H4 (cell line): ENCODE measurements around the gene CAVIN1. TPM values are rescaled to one million over a fixed set of nuclear protein-coding genes. Genes with fewer than 3 reads are reported as not detected.
A peak's percentile ranks its signal among the peaks of the same experiment; 100 is the strongest.
"Not testable (repeated sequence)": the region's sequence is repeated elsewhere in the genome, so short reads cannot be mapped to it uniquely, and the experiment has no call there.

Experiments used
- DNase-seq: peaks from one replicate; pipeline ENCODE4 v3.0.0-alpha.2; 2015; ENCODE audit warnings: low spot score
- total RNA-seq: library from RNA; depleted of rRNA; stranded (reverse); fragments of >200 nt; shearing (Covaris generic); gene quantifications from 2 replicates; pipeline ENCODE4 v1.2.3, GENCODE V29; 2014; rRNA removed

The CAVIN1 gene, protein sequence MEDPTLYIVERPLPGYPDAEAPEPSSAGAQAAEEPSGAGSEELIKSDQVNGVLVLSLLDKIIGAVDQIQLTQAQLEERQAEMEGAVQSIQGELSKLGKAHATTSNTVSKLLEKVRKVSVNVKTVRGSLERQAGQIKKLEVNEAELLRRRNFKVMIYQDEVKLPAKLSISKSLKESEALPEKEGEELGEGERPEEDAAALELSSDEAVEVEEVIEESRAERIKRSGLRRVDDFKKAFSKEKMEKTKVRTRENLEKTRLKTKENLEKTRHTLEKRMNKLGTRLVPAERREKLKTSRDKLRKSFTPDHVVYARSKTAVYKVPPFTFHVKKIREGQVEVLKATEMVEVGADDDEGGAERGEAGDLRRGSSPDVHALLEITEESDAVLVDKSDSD
- total RNA-seq = 53.8 and 69.6 TPM in 2 replicates

GRCh38 chr17:42422958-42423712, at the start of gene CAVIN1:
Gene CAVIN1 (minus strand): TSS chr17:42423256. CDS start chr17:42423097, 159 bp downstream.
- DNase-seq = peak; percentile 94

GRCh38 chr17:42467889-42468288, 44.8 kb upstream of the CAVIN1 start:
- DNase-seq = no peak

- no peak for DNase-seq
These were observed 40.9 kb upstream of the CAVIN1 start for GRCh38 chr17:42463976-42464400.

- DNase-seq = no peak
These were observed 37.3 kb upstream of the CAVIN1 start for GRCh38 chr17:42460371-42460770.

- DNase-seq = peak; percentile 37
These were observed 36.8 kb upstream of the CAVIN1 start for GRCh38 chr17:42459801-42460281.

GRCh38 chr17:42459256-42459800, 36.3 kb upstream of the CAVIN1 start:
- peak; percentile 30 for DNase-seq

- peak; percentile 83 for DNase-seq
These were observed 35.6 kb upstream of the CAVIN1 start, which contains the start of gene ATP6V0A1 for GRCh38 chr17:42458497-42459255. Gene ATP6V0A1 (plus strand): TSS chr17:42458878. CDS start chr17:42460895, 2,017 bp downstream.

GRCh38 chr17:42457107-42457792, 34.2 kb upstream of the CAVIN1 start:
- no peak for DNase-seq

DNA sequence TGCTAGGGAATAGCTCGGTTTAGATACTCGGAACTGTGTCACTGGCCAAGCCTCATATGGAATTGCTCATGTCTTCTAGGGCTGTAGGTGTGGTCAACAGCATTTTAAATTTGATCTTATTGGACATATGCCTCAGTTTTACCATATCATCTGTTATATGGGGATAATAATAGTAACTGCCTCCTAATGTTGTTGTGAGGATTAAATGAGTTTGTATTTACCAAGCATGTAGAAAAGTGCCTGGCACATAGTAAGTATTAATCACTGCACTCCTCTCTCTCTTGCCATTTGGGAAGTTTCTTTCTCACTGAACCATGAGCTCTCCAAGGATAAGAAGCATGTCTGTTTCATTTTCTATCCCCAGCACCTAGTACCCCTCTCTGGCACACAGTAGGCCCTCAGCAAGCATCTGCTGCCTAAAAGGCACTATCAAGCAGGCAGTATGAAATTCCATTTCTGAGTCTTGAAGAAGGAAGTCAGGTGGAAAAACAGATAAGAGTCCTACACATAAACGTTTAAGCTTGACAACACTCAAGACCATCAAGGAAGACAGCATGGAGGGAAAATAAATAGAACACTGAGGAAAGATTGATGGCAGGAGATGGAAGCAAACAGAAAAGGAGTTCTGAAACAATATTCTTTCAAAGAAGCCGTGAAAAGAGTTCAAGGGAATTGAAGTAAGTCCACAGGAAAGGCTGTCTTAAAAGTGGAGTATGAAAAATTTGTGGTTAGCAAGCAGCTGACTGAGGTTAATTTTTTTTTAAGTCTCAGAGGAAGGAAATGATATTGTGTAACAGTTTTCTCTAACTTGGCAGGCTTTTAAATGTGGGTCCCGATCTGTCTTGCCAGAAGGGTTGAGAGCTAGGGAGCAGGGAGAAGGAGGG, 33.4 kb upstream of the CAVIN1 start:
- peak; percentile 67 for DNase-seq

GRCh38 chr17:42454987-42455386, 31.9 kb upstream of the CAVIN1 start:
- not testable (repeated sequence) for DNase-seq

DNA sequence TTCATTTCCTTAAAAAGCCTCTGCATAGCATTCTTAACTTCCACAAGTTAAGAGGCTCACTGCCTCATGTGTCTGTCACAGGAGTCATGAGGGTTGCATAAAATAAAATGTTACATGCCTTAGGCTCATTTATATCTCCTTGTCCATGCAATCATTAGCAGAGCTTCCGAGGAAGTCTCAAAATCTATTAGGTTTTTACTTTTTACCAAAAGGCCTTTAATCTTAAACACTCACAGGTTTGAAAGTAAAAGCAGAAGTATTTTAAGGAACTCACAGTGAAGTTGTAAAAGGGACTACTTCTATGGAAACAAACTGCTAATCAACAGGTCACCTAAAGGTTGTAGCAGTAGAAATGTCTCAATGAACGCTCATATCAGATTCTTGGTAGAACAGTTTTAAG, 30.4 kb upstream of the CAVIN1 start:
- DNase-seq = no peak

- not testable (repeated sequence) for DNase-seq
These were observed 28.2 kb upstream of the CAVIN1 start for GRCh38 chr17:42451270-42451669.

GRCh38 chr17:42449838-42450237, 26.8 kb upstream of the CAVIN1 start:
- DNase-seq = not testable (repeated sequence)

GRCh38 chr17:42449176-42449575, 26.1 kb upstream of the CAVIN1 start:
- not testable (repeated sequence) for DNase-seq

DNA sequence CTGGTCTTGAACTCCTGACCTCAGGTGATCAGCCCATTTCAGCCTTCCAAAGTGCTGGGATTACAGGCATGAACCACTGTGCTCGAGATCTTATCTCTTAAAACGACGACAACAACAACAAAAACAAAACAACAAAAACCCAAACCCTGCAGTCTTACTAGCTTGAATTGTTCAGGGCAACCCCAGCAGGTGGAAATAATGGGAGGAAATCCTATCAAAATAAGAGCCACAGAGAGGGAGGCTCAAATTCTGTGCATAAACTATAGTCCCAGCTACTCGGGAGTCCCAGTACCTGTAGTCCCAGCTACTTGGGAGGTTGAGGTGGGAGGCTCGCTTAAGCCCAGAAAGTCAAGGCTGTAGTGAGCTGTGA, 19.1 kb upstream of the CAVIN1 start:
- DNase-seq = no peak

- no peak for DNase-seq
These were observed 18.5 kb upstream of the CAVIN1 start for GRCh38 chr17:42441371-42442195.

GRCh38 chr17:42438600-42439567, 15.8 kb upstream of the CAVIN1 start:
- no peak for DNase-seq

DNA sequence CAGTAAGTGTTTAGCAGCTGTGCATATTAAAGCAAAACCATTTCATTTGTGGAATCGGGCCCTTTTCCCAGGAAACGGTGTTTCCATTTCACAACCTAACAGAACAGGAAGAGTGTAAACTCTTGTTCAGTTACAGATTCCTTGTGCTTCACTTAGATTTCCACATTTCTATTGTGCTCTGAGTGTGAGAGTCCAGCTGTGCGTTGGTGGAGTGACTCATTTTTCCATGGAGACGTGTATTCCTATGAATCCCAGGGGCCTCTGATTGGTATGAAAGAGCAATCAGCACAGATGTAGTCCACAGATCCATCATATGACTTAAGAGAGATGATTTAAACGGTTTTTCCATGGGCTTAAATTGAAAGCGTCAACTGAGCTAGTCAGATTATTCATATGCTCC, 13.3 kb upstream of the CAVIN1 start:
- DNase-seq = peak; percentile 67
